ES-I3 (cell line): ENCODE measurements around the gene CIC.
"Not testable (repeated sequence)": the region's sequence is repeated elsewhere in the genome, so short reads cannot be mapped to it uniquely, and the experiment has no call there.

Experiments used
- H3K36me3 ChIP-seq: 2 replicates; pipeline ENCODE4 v1.6.1; 2013; ENCODE audit warnings: mild to moderate bottlenecking, low read length, control low read depth, moderate library complexity; ENCODE audit not compliant: insufficient read depth
- H3K4me1 ChIP-seq: 2 replicates; pipeline ENCODE4 v1.6.1; 2013; ENCODE audit warnings: mild to moderate bottlenecking, control low read depth, low read length; ENCODE audit not compliant: insufficient read depth
- H3K9ac ChIP-seq: 2 replicates; pipeline ENCODE4 v1.6.1; 2013; ENCODE audit warnings: low read depth, mild to moderate bottlenecking, low read length, moderate library complexity
- H3K9me3 ChIP-seq: 2 replicates; pipeline ENCODE4 v1.6.1; 2013; ENCODE audit warnings: mild to moderate bottlenecking, low read length, moderate library complexity; ENCODE audit not compliant: control insufficient read depth, insufficient read depth

The CIC gene

GRCh38 chr19:42339126-42339860 is 70.2 kb downstream of the CIC start:
- H3K9ac ChIP-seq, H3K9me3 ChIP-seq, H3K36me3 ChIP-seq, H3K4me1 ChIP-seq: not testable (repeated sequence)

- H3K9me3 ChIP-seq, H3K36me3 ChIP-seq, H3K4me1 ChIP-seq, H3K9ac ChIP-seq: not testable (repeated sequence)
Observed at GRCh38 chr19:42339922-42340321, 70.9 kb downstream of the CIC start.

GRCh38 chr19:42343344-42344110 is 74.5 kb downstream of the CIC start:
- Histone ChIP-seq H3K9me3 (no peaks in the 10 kb centered on the region), H3K4me1 (no peaks in the 10 kb centered on the region), H3K9ac (no peak overlapping the region), H3K36me3 (no peaks in the 10 kb centered on the region)

GRCh38 chr19:42344336-42344893 is 75.4 kb downstream of the CIC start:
- Histone ChIP-seq H3K4me1 (no peaks in the 10 kb centered on the region), H3K9me3 (no peaks in the 10 kb centered on the region)

More at GRCh38 chr19:42344336-42344893, 75.4 kb downstream of the CIC start:
- Histone ChIP-seq H3K9ac (no peak overlapping the region), H3K36me3 (no peaks in the 10 kb centered on the region)
